Measurements from ENCODE around the gene MYCT1.

MYCT1 gene

GRCh38 chr6:152723398-152723797 is 25.7 kb downstream of the MYCT1 start:
- Histone ChIP-seq H3K27me3 (ENCODE audit: insufficient read depth, insufficient read length) (no peaks in the 10 kb centered on the region), H3K4me1 (ENCODE audit: insufficient read depth, insufficient read length) (no peaks in the 10 kb centered on the region), H3K36me3 (ENCODE audit: insufficient read depth, insufficient read length, low read length) (no peaks in the 10 kb centered on the region), H3K9me3 (ENCODE audit: insufficient read depth, low read length) (no peaks in the 10 kb centered on the region), H3K9ac (ENCODE audit: insufficient read length, low read depth) (no peak overlapping the region), H3K4me3 (ENCODE audit: insufficient read length, low read depth) (no peak overlapping the region)
- no peak for DNase-seq (ENCODE audit: low read depth, low spot score)
- TF ChIP-seq ZNF274 (IDR thresholded peaks at IDR 0.05; ENCODE audit: low read depth, low read length): no peak
- TF ChIP-seq YY1 (IDR thresholded peaks at IDR 0.05; ENCODE audit: insufficient read depth, insufficient read length): no peak

- H3K9ac ChIP-seq (ENCODE audit: insufficient read length, low read depth): no peak overlapping the region
- H3K9me3 ChIP-seq (ENCODE audit: insufficient read depth, low read length): no peaks in the 10 kb centered on the region
- H3K4me3 ChIP-seq (ENCODE audit: insufficient read length, low read depth): no peak overlapping the region
- no peaks in the 10 kb centered on the region for H3K4me1 ChIP-seq (ENCODE audit: insufficient read depth, insufficient read length)
- no peaks in the 10 kb centered on the region for H3K36me3 ChIP-seq (ENCODE audit: insufficient read depth, insufficient read length, low read length)
- TF ChIP-seq SUZ12 (IDR thresholded peaks at IDR 0.05; ENCODE audit: extremely low read depth, insufficient read depth, insufficient read length) (no peak), ZNF274 (IDR thresholded peaks at IDR 0.05; ENCODE audit: low read depth, low read length) (no peak)
- DNase-seq (ENCODE audit: low read depth, low spot score): no peak
- H3K27me3 ChIP-seq (ENCODE audit: insufficient read depth, insufficient read length): no peaks in the 10 kb centered on the region
These were observed 28.6 kb downstream of the MYCT1 start for GRCh38 chr6:152726313-152726712.

- TF ChIP-seq SUZ12 (IDR thresholded peaks at IDR 0.05; ENCODE audit: extremely low read depth, insufficient read depth, insufficient read length) (no peak), ZNF274 (IDR thresholded peaks at IDR 0.05; ENCODE audit: low read depth, low read length) (no peak), YY1 (IDR thresholded peaks at IDR 0.05; ENCODE audit: insufficient read depth, insufficient read length) (no peak)
- no peaks in the 10 kb centered on the region for H3K36me3 ChIP-seq (ENCODE audit: insufficient read depth, insufficient read length, low read length)
- H3K9ac ChIP-seq (ENCODE audit: insufficient read length, low read depth): no peak overlapping the region
- H3K4me1 ChIP-seq (ENCODE audit: insufficient read depth, insufficient read length): no peaks in the 10 kb centered on the region
- no peak for DNase-seq (ENCODE audit: low read depth, low spot score)
- H3K4me3 ChIP-seq (ENCODE audit: insufficient read length, low read depth): no peak overlapping the region
- H3K9me3 ChIP-seq (ENCODE audit: insufficient read depth, low read length): no peaks in the 10 kb centered on the region
- no peaks in the 10 kb centered on the region for H3K27me3 ChIP-seq (ENCODE audit: insufficient read depth, insufficient read length)
These were observed 29.8 kb downstream of the MYCT1 start for GRCh38 chr6:152727507-152727906.

GRCh38 chr6:152734630-152735029 is 36.9 kb downstream of the MYCT1 start:
- H3K27me3 ChIP-seq (ENCODE audit: insufficient read depth, insufficient read length): no peaks in the 10 kb centered on the region
- no peak for DNase-seq (ENCODE audit: low read depth, low spot score)
- TF ChIP-seq YY1 (IDR thresholded peaks at IDR 0.05; ENCODE audit: insufficient read depth, insufficient read length): no peak
- TF ChIP-seq ZNF274 (IDR thresholded peaks at IDR 0.05; ENCODE audit: low read depth, low read length): no peak
- TF ChIP-seq SUZ12 (IDR thresholded peaks at IDR 0.05; ENCODE audit: extremely low read depth, insufficient read depth, insufficient read length): no peak
- H3K9me3 ChIP-seq (ENCODE audit: insufficient read depth, low read length): no peaks in the 10 kb centered on the region
- H3K4me3 ChIP-seq (ENCODE audit: insufficient read length, low read depth): no peak overlapping the region
- no peaks in the 10 kb centered on the region for H3K4me1 ChIP-seq (ENCODE audit: insufficient read depth, insufficient read length)
- no peaks in the 10 kb centered on the region for H3K36me3 ChIP-seq (ENCODE audit: insufficient read depth, insufficient read length, low read length)
- H3K9ac ChIP-seq (ENCODE audit: insufficient read length, low read depth): no peak overlapping the region

- no peak for TF ChIP-seq YY1 (IDR thresholded peaks at IDR 0.05; ENCODE audit: insufficient read depth, insufficient read length)
- no peaks in the 10 kb centered on the region for H3K4me1 ChIP-seq (ENCODE audit: insufficient read depth, insufficient read length)
These were observed 39.1 kb downstream of the MYCT1 start for GRCh38 chr6:152736687-152737273.

GRCh38 chr6:152745509-152746171 is 47.9 kb downstream of the MYCT1 start:
- TF ChIP-seq ZNF274 (IDR thresholded peaks at IDR 0.05; ENCODE audit: low read depth, low read length) (no peak), SUZ12 (IDR thresholded peaks at IDR 0.05; ENCODE audit: extremely low read depth, insufficient read depth, insufficient read length) (no peak), YY1 (IDR thresholded peaks at IDR 0.05; ENCODE audit: insufficient read depth, insufficient read length) (no peak)
- Histone ChIP-seq H3K4me1 (ENCODE audit: insufficient read depth, insufficient read length) (no peaks in the 10 kb centered on the region), H3K9me3 (ENCODE audit: insufficient read depth, low read length) (no peaks in the 10 kb centered on the region), H3K27me3 (ENCODE audit: insufficient read depth, insufficient read length) (no peaks in the 10 kb centered on the region), H3K4me3 (ENCODE audit: insufficient read length, low read depth) (no peak overlapping the region), H3K9ac (ENCODE audit: insufficient read length, low read depth) (no peak overlapping the region), H3K36me3 (ENCODE audit: insufficient read depth, insufficient read length, low read length) (no peaks in the 10 kb centered on the region)
- no peak for DNase-seq (ENCODE audit: low read depth, low spot score)

More at GRCh38 chr6:152736687-152737273, 39.1 kb downstream of the MYCT1 start:
- Histone ChIP-seq H3K9me3 (ENCODE audit: insufficient read depth, low read length) (no peaks in the 10 kb centered on the region), H3K36me3 (ENCODE audit: insufficient read depth, insufficient read length, low read length) (no peaks in the 10 kb centered on the region), H3K27me3 (ENCODE audit: insufficient read depth, insufficient read length) (no peaks in the 10 kb centered on the region), H3K9ac (ENCODE audit: insufficient read length, low read depth) (no peak overlapping the region), H3K4me3 (ENCODE audit: insufficient read length, low read depth) (no peak overlapping the region)
- no peak for DNase-seq (ENCODE audit: low read depth, low spot score)

GRCh38 chr6:152746172-152746553 is 48.5 kb downstream of the MYCT1 start:
- Histone ChIP-seq H3K4me1 (ENCODE audit: insufficient read depth, insufficient read length) (no peaks in the 10 kb centered on the region), H3K9ac (ENCODE audit: insufficient read length, low read depth) (no peak overlapping the region), H3K9me3 (ENCODE audit: insufficient read depth, low read length) (no peaks in the 10 kb centered on the region), H3K36me3 (ENCODE audit: insufficient read depth, insufficient read length, low read length) (no peaks in the 10 kb centered on the region), H3K27me3 (ENCODE audit: insufficient read depth, insufficient read length) (no peaks in the 10 kb centered on the region), H3K4me3 (ENCODE audit: insufficient read length, low read depth) (no peak overlapping the region)
- no peak for DNase-seq (ENCODE audit: low read depth, low spot score)
- TF ChIP-seq YY1 (IDR thresholded peaks at IDR 0.05; ENCODE audit: insufficient read depth, insufficient read length) (no peak), SUZ12 (IDR thresholded peaks at IDR 0.05; ENCODE audit: extremely low read depth, insufficient read depth, insufficient read length) (no peak)

All from NT2/D1 (cell line).